ENCODE data around the gene RRP9. TPM values are rescaled to one million over a fixed set of nuclear protein-coding genes. Genes with fewer than 3 reads are reported as not detected.
A peak's percentile ranks its signal among the peaks of the same experiment; 100 is the strongest.

Gene RRP9
- total and polyA plus RNA-seq, 2 donors (not counting 1 experiment from before 2014, with no cell fraction given), result 16.7 to 21.9 TPM

- POLR2A ChIA-PET, result interaction anchor here (1.4 kb wide), 1 partner anchor 9 kb away, joined by 3 read pairs; no protein-coding TSS in a partner anchor
- peak overlapping the region; percentile 88 for H3K4me3 Mint-ChIP-seq
- H3K79me2 ChIP-seq (ENCODE audit: control insufficient read depth, insufficient read depth, low read length), result peaks cover 13% of the 10 kb centered on the region
- no peaks in the 10 kb centered on the region for H3K9me3 ChIP-seq (ENCODE audit: control extremely low read depth in 1 of 3, control insufficient read depth in 2 of 3, insufficient read depth in 1 of 3, low read length in 2 of 3)
- H3K4me2 ChIP-seq (replicated peaks; ENCODE audit: low read depth, low read length, poor library complexity, severe bottlenecking), result peak overlapping the region; percentile 99
- CTCF ChIA-PET, result interaction anchor here (1.2 to 2.6 kb wide), 3 partner anchors 14 to 27 kb away, joined by 3 to 14 read pairs (median 7); partner anchors contain the start of genes PARP3 and RRP9
- no peak for DNase-seq
- H3K27me3 Mint-ChIP-seq, result no peaks in the 10 kb centered on the region
- H3K36me3 ChIP-seq (replicated peaks in 1 of 2; ENCODE audit: control extremely low read depth in 1 of 2, control insufficient read depth in 1 of 2, extremely low read depth in 1 of 2, insufficient read depth in 2 of 2, low read length in 1 of 2), result peaks cover 0 to 3% of the 10 kb centered on the region in 2 experiments
- H3K27ac Mint-ChIP-seq, result peak overlapping the region; percentile 61
- peaks cover 7 to 28% of the 10 kb centered on the region in 2 donors for H3K4me1 ChIP-seq (ENCODE audit: control insufficient read depth in 2 of 2, insufficient read depth in 2 of 2, low read length in 2 of 2)
- no peaks in the 10 kb centered on the region for H3K9me3 Mint-ChIP-seq (ENCODE audit: insufficient read depth)
- H3K4me1 Mint-ChIP-seq, result peaks cover 29% of the 10 kb centered on the region
- no peak overlapping the region for H3K9ac ChIP-seq (ENCODE audit: low read length)
- no peaks in the 10 kb centered on the region for H3K27me3 ChIP-seq (replicated peaks in 1 of 4; ENCODE audit: control extremely low read depth in 1 of 4, control insufficient read depth in 3 of 4, insufficient read depth in 4 of 4, low read length in 3 of 4)
- H4K20me1 ChIP-seq (ENCODE audit: control insufficient read depth, insufficient read depth, low read length, poor library complexity, severe bottlenecking), result no peaks in the 10 kb centered on the region
- intact Hi-C loops (cut with micrococcal nuclease), result no loop called here
- no peak overlapping the region for H3K27ac ChIP-seq (ENCODE audit: low read length in 2 of 2)
- H3K4me3 ChIP-seq (ENCODE audit: control extremely low read depth in 1 of 5, extremely low read depth in 1 of 5, insufficient read depth in 1 of 5, low read depth in 2 of 5, low read length in 4 of 5), result no peak overlapping the region
- no peak overlapping the region for H2AFZ ChIP-seq (ENCODE audit: insufficient read depth, low read depth, low read length, poor library complexity, severe bottlenecking)
- ATAC-seq (ENCODE audit: low read depth), result no peak
- 96% methylated on average over 6 of the region's 6 CpGs for WGBS (ENCODE audit: insufficient coverage)
- TF ChIP-seq CTCF (IDR thresholded peaks at IDR 0.05) (no peak), EZH2 (IDR thresholded peaks at IDR 0.05; ENCODE audit: borderline replicate concordance, insufficient read depth, low read depth, low read length, poor library complexity, severe bottlenecking) (no peak)
These were observed 27.4 kb upstream of the RRP9 start for GRCh38 chr3:51968883-51969678.

Measured in B cell (primary cell).